CD4-positive, alpha-beta memory T cell (primary cell): ENCODE results near the gene NDRG4. TPM values are rescaled to one million over a fixed set of nuclear protein-coding genes. Genes with fewer than 3 reads are reported as not detected.

Experiments used
- CTCF ChIA-PET: fragments of 350-600 bp; sonication (Branson Sonifier 250); formaldehyde crosslinking; loops from one replicate; lab custom pipeline; 2021; ENCODE audit warnings: inconsistent platforms; ENCODE audit not compliant: partially characterized antibody; lab: Charles Lee
- POLR2A ChIA-PET: fragments of 350-600 bp; sonication (Branson Sonifier 250); formaldehyde crosslinking; loops from one replicate; lab custom pipeline; 2021; ENCODE audit not compliant: partially characterized antibody; lab: Charles Lee
- DNase-seq, 5 donors: peaks; one replicate each; pipeline versions ENCODE4 v3.0.0 to v3.0.0-alpha.2; 2020 to 2022; ENCODE audit warnings: mixed read lengths in 1 of 5
- H3K27ac ChIP-seq: one replicate; pipeline ENCODE4 v1.7.0; 2013; ENCODE audit warnings: low read depth, low read length
- H3K27me3 ChIP-seq: 2 replicates; pipeline ENCODE4 v1.7.0; 2013; ENCODE audit warnings: mild to moderate bottlenecking, low read length, moderate library complexity; ENCODE audit not compliant: insufficient read depth
- H3K36me3 ChIP-seq: 2 replicates; pipeline ENCODE4 v1.7.0; 2013; ENCODE audit warnings: mild to moderate bottlenecking, low read length, moderate library complexity; ENCODE audit not compliant: insufficient read depth
- H3K4me1 ChIP-seq: 2 replicates; pipeline ENCODE4 v1.7.0; 2013; ENCODE audit warnings: mild to moderate bottlenecking, low read length, moderate library complexity; ENCODE audit not compliant: insufficient read depth
- H3K4me3 ChIP-seq, 2 donors: one replicate each; pipeline ENCODE4 v1.7.0; 2013; ENCODE audit warnings: low read length in 2 of 2, mild to moderate bottlenecking in 1 of 2
- H3K9me3 ChIP-seq, 2 donors: one replicate each; pipeline ENCODE4 v1.7.0; 2013; ENCODE audit warnings: low read length in 2 of 2, control low read depth in 1 of 2; ENCODE audit not compliant: control insufficient read depth in 1 of 2
- H3K27ac Mint-ChIP-seq, 7 donors: one replicate each; pipeline ENCODE4 v1.8.0; 2020 to 2021; ENCODE audit warnings: mixed read lengths in 7 of 7, mild to moderate bottlenecking in 6 of 7, inconsistent platforms in 3 of 7, moderate library complexity in 3 of 7
- H3K27me3 Mint-ChIP-seq, 2 donors: one replicate each; pipeline ENCODE4 v1.8.0; 2020 to 2021; ENCODE audit warnings: mixed read lengths in 2 of 2
- H3K36me3 Mint-ChIP-seq, 2 donors: one replicate each; pipeline ENCODE4 v1.8.0; 2020 to 2021; ENCODE audit warnings: mixed read lengths in 2 of 2, inconsistent platforms in 1 of 2, mild to moderate bottlenecking in 1 of 2
- H3K4me1 Mint-ChIP-seq, 4 donors: one replicate each; pipeline ENCODE4 v1.8.0; 2020 to 2021; ENCODE audit warnings: mixed read lengths in 4 of 4, mild to moderate bottlenecking in 1 of 4
- H3K4me3 Mint-ChIP-seq, 8 donors: one replicate each; pipeline ENCODE4 v1.8.0; 2020 to 2021; ENCODE audit warnings: mixed read lengths in 8 of 8, mild to moderate bottlenecking in 7 of 8, moderate library complexity in 6 of 8, inconsistent platforms in 3 of 8
- H3K9me3 Mint-ChIP-seq, 8 donors: one replicate each; pipeline ENCODE4 v1.8.0; 2020 to 2021; ENCODE audit warnings: mixed read lengths in 8 of 8, mild to moderate bottlenecking in 5 of 8, inconsistent platforms in 3 of 8, moderate library complexity in 1 of 8
- intact Hi-C: fragments of 100-400 bp; cut with micrococcal nuclease; formaldehyde crosslinking; loops from one replicate; pipeline ENCODE4 v1.15.1; 2023
- polyA plus RNA-seq, 2 donors: library from polyadenylated mRNA; unstranded; fragments of 300-500 nt; fragmentation: Illumina TruSeq; gene quantifications; one replicate each; pipeline ENCODE4 v1.2.3, GENCODE V29; 2021
- total RNA-seq, 2 experiments: library from RNA; stranded (reverse); gene quantifications; one replicate each; pipeline ENCODE4 v1.2.3, GENCODE V29; 2021

The NDRG4 gene
- total and polyA plus RNA-seq, 4 experiments from 2014 or later, result 0.22 to 1.3 (median 1.3) TPM; not detected in 1

DNA sequence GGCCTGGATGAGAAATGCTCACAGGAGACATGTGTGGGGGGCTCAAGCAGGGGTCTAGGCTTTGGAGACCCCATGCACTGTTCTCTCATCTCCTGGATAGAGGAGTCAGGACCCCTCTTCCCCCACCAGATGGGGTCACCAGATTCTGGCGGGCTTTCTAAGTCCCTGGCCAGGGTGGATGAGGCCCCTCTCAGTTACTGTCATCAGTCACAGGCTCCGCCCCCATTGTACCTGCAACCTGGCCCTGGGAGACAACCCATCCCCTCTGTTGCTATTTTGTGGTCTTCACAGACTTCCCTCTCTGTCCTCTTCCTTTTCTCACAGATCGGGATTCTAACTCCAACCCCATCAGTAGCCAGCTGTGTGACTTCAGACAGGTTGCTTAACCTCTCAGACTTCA lies 33.5 kb upstream of the NDRG4 start:
- H3K4me3 Mint-ChIP-seq, result peak overlapping the region in 1 of 8 donors; percentile 32

GRCh38 chr16:58467905-58468304 lies 32.0 kb upstream of the NDRG4 start:
- intact Hi-C loops, result no loop called here
- H3K4me3 ChIP-seq, result no peak overlapping the region
- peaks cover 13% of the 10 kb centered on the region for H3K27me3 ChIP-seq
- Mint-ChIP-seq H3K4me3 (no peak overlapping the region), H3K9me3 (peaks cover 0 to 2% (median 0%) of the 10 kb centered on the region in 8 donors), H3K4me1 (peaks cover 2 to 9% (median 6%) of the 10 kb centered on the region in 4 donors), H3K27ac (no peak overlapping the region), H3K36me3 (no peaks in the 10 kb centered on the region), H3K27me3 (peaks cover 43% of the 10 kb centered on the region in 2 donors)
- H3K36me3 ChIP-seq, result no peaks in the 10 kb centered on the region
- DNase-seq, result no peak
- ChIA-PET POLR2A (no interaction called here), CTCF (interaction anchor here (1.2 kb wide), 1 partner anchor 131 kb away, joined by 3 read pairs; no protein-coding TSS in a partner anchor)
- H3K9me3 ChIP-seq, result no peaks in the 10 kb centered on the region
- peaks cover 10% of the 10 kb centered on the region for H3K4me1 ChIP-seq
- H3K27ac ChIP-seq, result no peak overlapping the region

More for the DNA sequence above, 33.5 kb upstream of the NDRG4 start:
- Histone ChIP-seq H3K27ac (no peak overlapping the region), H3K4me1 (peaks cover 10% of the 10 kb centered on the region), H3K9me3 (no peaks in the 10 kb centered on the region), H3K27me3 (peaks cover 16% of the 10 kb centered on the region), H3K4me3 (no peak overlapping the region), H3K36me3 (no peaks in the 10 kb centered on the region)
- Mint-ChIP-seq H3K4me1 (peaks cover 2 to 16% (median 7%) of the 10 kb centered on the region in 4 donors), H3K27ac (no peak overlapping the region), H3K27me3 (peaks cover 47 to 51% of the 10 kb centered on the region in 2 donors), H3K9me3 (peaks cover 0 to 2% (median 0%) of the 10 kb centered on the region in 8 donors), H3K36me3 (no peaks in the 10 kb centered on the region)
- DNase-seq, result no peak
- intact Hi-C loops, result no loop called here
- ChIA-PET CTCF (no interaction called here), POLR2A (no interaction called here)

DNA sequence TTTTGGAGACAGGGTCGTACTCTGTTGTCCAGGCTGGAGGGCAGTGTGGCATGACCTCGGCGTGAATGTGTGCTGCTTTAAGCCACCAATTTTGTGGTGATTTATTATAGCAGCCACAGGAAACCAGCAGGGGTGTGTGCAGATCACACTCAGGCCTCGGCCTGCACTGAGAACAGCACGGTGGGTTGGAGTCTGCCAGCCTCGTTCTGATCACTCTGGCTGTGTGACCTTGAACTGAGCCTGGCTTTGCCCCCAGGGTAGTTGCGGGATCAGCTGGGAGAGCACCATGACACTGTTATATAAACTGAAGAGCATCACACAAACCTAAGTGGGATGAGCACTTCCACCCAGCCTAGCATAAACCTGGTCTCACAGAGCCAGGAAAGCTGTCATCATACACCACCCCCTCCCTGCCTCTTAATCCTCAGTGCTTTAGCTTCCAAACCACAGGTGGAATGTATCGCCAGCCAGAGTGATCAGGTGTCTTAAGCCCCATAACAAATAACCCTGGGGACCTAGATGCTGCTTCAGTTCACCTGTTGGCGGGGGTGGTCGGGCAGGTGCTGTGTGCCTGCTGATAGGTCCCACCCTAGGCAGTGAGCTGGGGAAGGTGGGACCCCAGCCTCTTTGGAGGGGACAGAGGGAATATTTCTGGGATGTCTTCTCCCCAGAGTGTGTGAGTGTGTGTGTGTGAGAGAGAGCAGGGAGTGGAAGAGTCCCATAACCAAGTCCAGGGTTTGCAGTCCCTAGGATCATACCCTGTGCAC lies 28.6 kb upstream of the NDRG4 start:
- Mint-ChIP-seq H3K4me1 (no peaks in the 10 kb centered on the region), H3K27me3 (peaks cover 33 to 48% of the 10 kb centered on the region in 2 donors), H3K9me3 (peaks cover 0 to 2% (median 0%) of the 10 kb centered on the region in 8 donors), H3K27ac (no peak overlapping the region), H3K4me3 (no peak overlapping the region), H3K36me3 (no peaks in the 10 kb centered on the region)
- Histone ChIP-seq H3K4me3 (no peak overlapping the region), H3K27me3 (peaks cover 8% of the 10 kb centered on the region), H3K36me3 (no peaks in the 10 kb centered on the region), H3K9me3 (no peaks in the 10 kb centered on the region), H3K27ac (no peak overlapping the region), H3K4me1 (no peaks in the 10 kb centered on the region)
- ChIA-PET CTCF (interaction anchor here (0.7 to 1.6 kb wide), 2 partner anchors 135 to 435 kb away, joined by 3 to 6 read pairs; no protein-coding TSS in a partner anchor), POLR2A (no interaction called here)
- intact Hi-C loops, result no loop called here
- no peak for DNase-seq

- CTCF ChIA-PET, result interaction anchor here (1.6 to 2.4 kb wide), 2 partner anchors 16 to 136 kb away, joined by 6 read pairs; no protein-coding TSS in a partner anchor
- H3K9me3 ChIP-seq, result no peaks in the 10 kb centered on the region
- H3K36me3 ChIP-seq, result no peaks in the 10 kb centered on the region
- H3K27ac ChIP-seq, result no peak overlapping the region
- Mint-ChIP-seq H3K4me1 (no peaks in the 10 kb centered on the region), H3K27me3 (peaks cover 27 to 42% of the 10 kb centered on the region in 2 donors), H3K4me3 (no peak overlapping the region), H3K27ac (no peak overlapping the region), H3K9me3 (peaks cover 0 to 2% (median 0%) of the 10 kb centered on the region in 8 donors), H3K36me3 (no peaks in the 10 kb centered on the region)
- intact Hi-C loops, result no loop called here
- POLR2A ChIA-PET, result no interaction called here
- no peaks in the 10 kb centered on the region for H3K4me1 ChIP-seq
- peaks cover 3% of the 10 kb centered on the region for H3K27me3 ChIP-seq
- no peak overlapping the region for H3K4me3 ChIP-seq
- no peak for DNase-seq
Observed at GRCh38 chr16:58472266-58472665, 27.7 kb upstream of the NDRG4 start.

DNA sequence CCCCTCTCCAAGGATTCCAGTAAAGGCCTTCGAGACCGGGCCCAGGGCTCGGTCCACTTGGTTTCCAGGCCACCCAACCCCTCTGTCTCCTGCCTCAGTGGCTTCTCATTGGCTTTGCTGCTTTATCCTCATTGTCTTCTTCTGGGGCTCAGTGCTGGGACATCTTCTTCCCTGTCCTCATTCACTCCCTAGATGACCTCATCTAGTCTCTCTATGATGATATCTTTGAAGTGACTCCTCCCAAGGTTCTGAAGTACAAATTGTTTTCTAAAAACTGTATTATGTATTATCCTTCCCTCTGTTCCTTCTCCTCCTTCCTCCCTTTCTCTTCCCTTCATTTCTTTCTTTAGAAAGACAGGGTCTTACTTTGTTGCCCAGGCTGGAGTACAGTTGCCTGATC lies 27.1 kb upstream of the NDRG4 start:
- Histone ChIP-seq H3K4me3 (no peak overlapping the region), H3K27ac (no peak overlapping the region), H3K4me1 (no peaks in the 10 kb centered on the region), H3K9me3 (no peaks in the 10 kb centered on the region), H3K36me3 (no peaks in the 10 kb centered on the region), H3K27me3 (peaks cover 2% of the 10 kb centered on the region)
- no peak for DNase-seq
- Mint-ChIP-seq H3K36me3 (no peaks in the 10 kb centered on the region), H3K27me3 (peaks cover 22 to 38% of the 10 kb centered on the region in 2 donors), H3K4me3 (no peak overlapping the region), H3K4me1 (no peaks in the 10 kb centered on the region), H3K9me3 (peaks cover 0 to 2% (median 0%) of the 10 kb centered on the region in 8 donors), H3K27ac (no peak overlapping the region)
- POLR2A ChIA-PET, result no interaction called here
- intact Hi-C loops, result no loop called here
- CTCF ChIA-PET, result interaction anchor here (1.1 to 2.4 kb wide), 4 partner anchors 15 to 136 kb away, joined by 3 to 6 read pairs (median 5); no protein-coding TSS in a partner anchor

DNA sequence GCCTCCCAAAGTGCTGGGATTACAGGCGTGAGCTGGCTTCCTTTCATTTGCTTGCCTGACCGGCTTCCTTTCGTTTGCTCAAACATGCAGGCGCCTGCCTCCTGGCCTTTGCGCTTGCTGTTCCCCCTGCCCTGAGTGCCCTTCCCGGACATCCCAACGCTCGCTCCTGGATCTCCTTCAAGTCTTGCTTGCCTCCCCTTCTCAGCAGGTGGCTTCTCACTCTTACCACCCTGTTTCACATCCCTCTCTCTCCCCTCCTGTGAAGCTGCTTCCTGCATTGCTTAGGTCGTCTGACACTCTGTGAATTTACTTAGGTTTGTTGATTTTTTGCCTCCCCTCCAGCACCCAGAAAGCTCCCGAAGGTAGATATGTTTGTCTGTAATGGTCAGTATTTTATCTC lies 25.6 kb upstream of the NDRG4 start:
- H3K36me3 ChIP-seq, result no peaks in the 10 kb centered on the region
- peaks cover 0 to 2% (median 0%) of the 10 kb centered on the region in 8 donors for H3K9me3 Mint-ChIP-seq
- DNase-seq, result no peak
- no peak overlapping the region for H3K27ac ChIP-seq
- H3K9me3 ChIP-seq, result no peaks in the 10 kb centered on the region
- H3K4me3 ChIP-seq, result no peak overlapping the region
- CTCF ChIA-PET, result interaction anchor here (1.1 to 2.4 kb wide), 3 partner anchors 14 to 840 kb away, joined by 3 to 6 read pairs (median 4); no protein-coding TSS in a partner anchor
- no peak overlapping the region for H3K4me3 Mint-ChIP-seq
- peaks cover 11 to 25% of the 10 kb centered on the region in 2 donors for H3K27me3 Mint-ChIP-seq
- H3K4me1 Mint-ChIP-seq, result no peaks in the 10 kb centered on the region
- H3K4me1 ChIP-seq, result no peaks in the 10 kb centered on the region
- H3K27me3 ChIP-seq, result no peaks in the 10 kb centered on the region
- intact Hi-C loops, result no loop called here
- no peak overlapping the region for H3K27ac Mint-ChIP-seq
- no peaks in the 10 kb centered on the region for H3K36me3 Mint-ChIP-seq
- POLR2A ChIA-PET, result no interaction called here

DNA sequence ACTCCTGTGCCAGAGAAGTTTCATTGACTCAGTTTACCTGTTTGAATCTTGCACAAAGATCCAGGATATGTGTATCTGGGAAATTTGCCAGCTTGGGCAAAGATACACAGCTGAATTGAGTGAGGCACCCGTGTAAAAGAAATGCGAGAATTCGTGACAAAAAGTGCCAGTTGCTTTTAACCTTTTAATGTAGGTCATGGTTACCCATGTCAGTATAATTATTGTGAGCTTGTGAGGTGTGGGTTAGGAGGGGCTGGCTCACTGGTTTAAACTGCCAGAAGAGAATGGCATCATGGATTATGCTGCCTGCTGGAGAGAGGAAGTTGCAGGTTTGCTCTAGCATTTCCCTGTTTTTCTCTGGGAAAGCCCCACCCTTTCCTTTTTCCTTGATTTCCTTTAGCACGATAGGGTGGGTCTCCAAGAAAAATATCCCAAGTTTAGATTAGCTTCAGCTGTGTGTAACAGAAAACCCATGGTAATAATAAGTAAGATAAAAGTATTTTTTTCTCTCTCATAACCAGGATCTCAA lies 24.8 kb upstream of the NDRG4 start:
- H3K27ac Mint-ChIP-seq, result no peak overlapping the region
- Histone ChIP-seq H3K27ac (no peak overlapping the region), H3K9me3 (no peaks in the 10 kb centered on the region), H3K36me3 (no peaks in the 10 kb centered on the region), H3K4me3 (no peak overlapping the region), H3K4me1 (no peaks in the 10 kb centered on the region), H3K27me3 (no peaks in the 10 kb centered on the region)
- no peak for DNase-seq
- CTCF ChIA-PET, result interaction anchor here (1.6 kb wide), 1 partner anchor 12 kb away, joined by 9 read pairs; no protein-coding TSS in a partner anchor
- no peaks in the 10 kb centered on the region for H3K4me1 Mint-ChIP-seq
- H3K27me3 Mint-ChIP-seq, result peaks cover 8 to 24% of the 10 kb centered on the region in 2 donors
- no peak overlapping the region for H3K4me3 Mint-ChIP-seq
- H3K36me3 Mint-ChIP-seq, result no peaks in the 10 kb centered on the region
- intact Hi-C loops, result no loop called here
- POLR2A ChIA-PET, result no interaction called here
- H3K9me3 Mint-ChIP-seq, result peaks cover 0 to 2% (median 0%) of the 10 kb centered on the region in 8 donors
